ENCODE results near the gene CIROP. TPM values are rescaled to one million over a fixed set of nuclear protein-coding genes. Genes with fewer than 3 reads are reported as not detected.

CIROP gene
- total RNA-seq, 1 donor from 2014 or later, result not detected

Other genes starting within 250 kb of the CIROP start
- 173 TPM for gene LRP10, start 233.2 kb downstream of the CIROP start, total RNA-seq
- gene REM2, start 221.8 kb downstream of the CIROP start, total RNA-seq, result 0.32 TPM
- 35.4 TPM for gene RBM23, start 185.8 kb downstream of the CIROP start, total RNA-seq
- 65.4 TPM for gene PRMT5, start 175.6 kb downstream of the CIROP start, total RNA-seq
- 32.9 TPM for gene HAUS4, start 147.9 kb downstream of the CIROP start, total RNA-seq
- gene AJUBA, start 122.4 kb downstream of the CIROP start, total RNA-seq, result 26.6 TPM
- 4.6 TPM for gene C14orf93, start 94.8 kb downstream of the CIROP start, total RNA-seq
- 105 TPM for gene PSMB5, start 70.1 kb downstream of the CIROP start, total RNA-seq
- not detected for gene PSMB11, start 62.8 kb downstream of the CIROP start, total RNA-seq
- 3.4 TPM for gene CDH24, start 47.5 kb downstream of the CIROP start, total RNA-seq
- gene ACIN1, start 9.9 kb downstream of the CIROP start, total RNA-seq, result 82.5 TPM
- gene C14orf119, start 9.5 kb downstream of the CIROP start, total RNA-seq, result 34.7 TPM
- not detected for gene CEBPE, start 14.3 kb upstream of the CIROP start, total RNA-seq
- gene SLC7A8, start 78.7 kb upstream of the CIROP start, total RNA-seq, result 51.1 TPM
- not detected for gene RNF212B, start 132.9 kb upstream of the CIROP start, total RNA-seq
- 9.6 TPM for gene HOMEZ, start 181.1 kb upstream of the CIROP start, total RNA-seq
- 5.1 TPM for gene PPP1R3E, start 197.9 kb upstream of the CIROP start, total RNA-seq
- gene BCL2L2, start 201.8 kb upstream of the CIROP start, total RNA-seq, result 29.1 TPM
- 77.7 TPM for gene PABPN1, start 216.5 kb upstream of the CIROP start, total RNA-seq
- 2.0 TPM for gene SLC22A17, start 247.9 kb upstream of the CIROP start, total RNA-seq